ENCODE results near the gene CHCHD3.

Gene CHCHD3

GRCh38 chr7:132830941-132831340 lies 250.9 kb downstream of the CHCHD3 start:
- ATAC-seq (replicated peaks) (no peak), DNase-seq (no peak)
- peaks cover 4 to 5% of the 10 kb centered on the region in 2 donors for H3K4me1 Mint-ChIP-seq (ENCODE audit: low read depth in 2 of 2)
- H3K9me3 Mint-ChIP-seq: no peaks in the 10 kb centered on the region
- peaks cover under 1% of the 10 kb centered on the region for H3K36me3 Mint-ChIP-seq (ENCODE audit: insufficient read depth)
- H3K4me3 Mint-ChIP-seq: no peak overlapping the region
- no peak overlapping the region for H3K27ac Mint-ChIP-seq
- no peaks in the 10 kb centered on the region for H3K27me3 Mint-ChIP-seq

GRCh38 chr7:132828502-132828901 lies 253.4 kb downstream of the CHCHD3 start:
- ATAC-seq (replicated peaks): no peak
- H3K4me1 Mint-ChIP-seq (ENCODE audit: low read depth in 2 of 2): peaks cover 7 to 9% of the 10 kb centered on the region in 2 donors
- no peak overlapping the region for H3K27ac Mint-ChIP-seq
- no peak overlapping the region for H3K4me3 Mint-ChIP-seq
- DNase-seq: no peak
- H3K36me3 Mint-ChIP-seq (ENCODE audit: insufficient read depth): no peaks in the 10 kb centered on the region
- H3K9me3 Mint-ChIP-seq: no peaks in the 10 kb centered on the region
- no peaks in the 10 kb centered on the region for H3K27me3 Mint-ChIP-seq

- Mint-ChIP-seq H3K4me1 (ENCODE audit: low read depth in 2 of 2) (peaks cover 7 to 9% of the 10 kb centered on the region in 2 donors), H3K9me3 (no peaks in the 10 kb centered on the region), H3K36me3 (ENCODE audit: insufficient read depth) (no peaks in the 10 kb centered on the region), H3K4me3 (no peak overlapping the region), H3K27me3 (no peaks in the 10 kb centered on the region), H3K27ac (no peak overlapping the region)
- no peak for ATAC-seq (replicated peaks)
- DNase-seq: no peak
Measured at GRCh38 chr7:132825932-132826835, 255.7 kb downstream of the CHCHD3 start.

GRCh38 chr7:132825222-132825621 lies 256.7 kb downstream of the CHCHD3 start:
- H3K36me3 Mint-ChIP-seq (ENCODE audit: insufficient read depth): no peaks in the 10 kb centered on the region
- no peaks in the 10 kb centered on the region for H3K9me3 Mint-ChIP-seq
- H3K27ac Mint-ChIP-seq: no peak overlapping the region
- no peak overlapping the region for H3K4me3 Mint-ChIP-seq
- H3K4me1 Mint-ChIP-seq (ENCODE audit: low read depth in 2 of 2): peaks cover 7 to 9% of the 10 kb centered on the region in 2 donors
- H3K27me3 Mint-ChIP-seq: no peaks in the 10 kb centered on the region
- ATAC-seq (replicated peaks): no peak
- DNase-seq: no peak

- H3K4me1 Mint-ChIP-seq (ENCODE audit: low read depth in 2 of 2): peaks cover 4 to 6% of the 10 kb centered on the region in 2 donors
- no peak overlapping the region for H3K4me3 Mint-ChIP-seq
- ATAC-seq (replicated peaks): no peak
Measured at GRCh38 chr7:132819648-132820047, 262.2 kb downstream of the CHCHD3 start.

GRCh38 chr7:132817949-132818348 lies 263.9 kb downstream of the CHCHD3 start:
- Mint-ChIP-seq H3K4me3 (no peak overlapping the region), H3K4me1 (ENCODE audit: low read depth in 2 of 2) (peaks cover 4 to 5% of the 10 kb centered on the region in 2 donors), H3K36me3 (ENCODE audit: insufficient read depth) (no peaks in the 10 kb centered on the region), H3K27ac (no peak overlapping the region), H3K27me3 (no peaks in the 10 kb centered on the region), H3K9me3 (peaks cover 0 to 1% of the 10 kb centered on the region in 2 donors)
- no peak for DNase-seq
- ATAC-seq (replicated peaks): no peak

More at GRCh38 chr7:132819648-132820047, 262.2 kb downstream of the CHCHD3 start:
- Mint-ChIP-seq H3K27me3 (no peaks in the 10 kb centered on the region), H3K36me3 (ENCODE audit: insufficient read depth) (no peaks in the 10 kb centered on the region), H3K27ac (no peak overlapping the region), H3K9me3 (no peaks in the 10 kb centered on the region)
- no peak for DNase-seq

- H3K9me3 Mint-ChIP-seq: peaks cover 3 to 7% of the 10 kb centered on the region in 2 donors
- H3K27me3 Mint-ChIP-seq: no peaks in the 10 kb centered on the region
- peaks cover 8 to 13% of the 10 kb centered on the region in 2 donors for H3K4me1 Mint-ChIP-seq (ENCODE audit: low read depth in 2 of 2)
- DNase-seq (no peak), ATAC-seq (replicated peaks) (no peak)
- no peak overlapping the region for H3K4me3 Mint-ChIP-seq
- no peak overlapping the region for H3K27ac Mint-ChIP-seq
- no peaks in the 10 kb centered on the region for H3K36me3 Mint-ChIP-seq (ENCODE audit: insufficient read depth)
Measured at GRCh38 chr7:132815696-132816311, 266.1 kb downstream of the CHCHD3 start.

- Mint-ChIP-seq H3K27ac (no peak overlapping the region), H3K4me3 (no peak overlapping the region), H3K27me3 (no peaks in the 10 kb centered on the region), H3K36me3 (ENCODE audit: insufficient read depth) (no peaks in the 10 kb centered on the region), H3K9me3 (peaks cover 3 to 7% of the 10 kb centered on the region in 2 donors), H3K4me1 (ENCODE audit: low read depth in 2 of 2) (peaks cover 8 to 14% of the 10 kb centered on the region in 2 donors)
- ATAC-seq (replicated peaks) (no peak), DNase-seq (no peak)
Measured at GRCh38 chr7:132815130-132815529, 266.8 kb downstream of the CHCHD3 start.

GRCh38 chr7:132810561-132810960 lies 271.3 kb downstream of the CHCHD3 start:
- Mint-ChIP-seq H3K36me3 (ENCODE audit: insufficient read depth) (no peaks in the 10 kb centered on the region), H3K27ac (no peak overlapping the region), H3K4me3 (no peak overlapping the region), H3K9me3 (peaks cover 3 to 7% of the 10 kb centered on the region in 2 donors), H3K4me1 (ENCODE audit: low read depth in 2 of 2) (peaks cover 8 to 17% of the 10 kb centered on the region in 2 donors), H3K27me3 (no peaks in the 10 kb centered on the region)
- DNase-seq: no peak
- ATAC-seq (replicated peaks): no peak

- Mint-ChIP-seq H3K4me3 (no peak overlapping the region), H3K27me3 (no peaks in the 10 kb centered on the region), H3K36me3 (ENCODE audit: insufficient read depth) (no peaks in the 10 kb centered on the region), H3K4me1 (ENCODE audit: low read depth in 2 of 2) (peaks cover 6 to 12% of the 10 kb centered on the region in 2 donors), H3K9me3 (no peaks in the 10 kb centered on the region), H3K27ac (no peak overlapping the region)
- DNase-seq: no peak
- no peak for ATAC-seq (replicated peaks)
Measured at GRCh38 chr7:132806834-132807233, 275.1 kb downstream of the CHCHD3 start.

GRCh38 chr7:132805766-132806165 lies 276.1 kb downstream of the CHCHD3 start:
- DNase-seq (no peak), ATAC-seq (replicated peaks) (peak; percentile 47)
- peaks cover 6 to 8% of the 10 kb centered on the region in 2 donors for H3K4me1 Mint-ChIP-seq (ENCODE audit: low read depth in 2 of 2)

GRCh38 chr7:132804849-132805485 lies 276.9 kb downstream of the CHCHD3 start:
- H3K4me3 Mint-ChIP-seq: no peak overlapping the region
- no peaks in the 10 kb centered on the region for H3K9me3 Mint-ChIP-seq
- ATAC-seq (replicated peaks) (no peak), DNase-seq (no peak)
- H3K4me1 Mint-ChIP-seq (ENCODE audit: low read depth in 2 of 2): peaks cover 6 to 8% of the 10 kb centered on the region in 2 donors
- H3K27me3 Mint-ChIP-seq: no peaks in the 10 kb centered on the region
- no peaks in the 10 kb centered on the region for H3K36me3 Mint-ChIP-seq (ENCODE audit: insufficient read depth)
- no peak overlapping the region for H3K27ac Mint-ChIP-seq

More at GRCh38 chr7:132805766-132806165, 276.1 kb downstream of the CHCHD3 start:
- no peaks in the 10 kb centered on the region for H3K36me3 Mint-ChIP-seq (ENCODE audit: insufficient read depth)
- H3K4me3 Mint-ChIP-seq: no peak overlapping the region
- no peaks in the 10 kb centered on the region for H3K9me3 Mint-ChIP-seq
- H3K27ac Mint-ChIP-seq: no peak overlapping the region
- no peaks in the 10 kb centered on the region for H3K27me3 Mint-ChIP-seq

GRCh38 chr7:132800522-132800921 lies 281.4 kb downstream of the CHCHD3 start:
- Mint-ChIP-seq H3K9me3 (no peaks in the 10 kb centered on the region), H3K36me3 (ENCODE audit: insufficient read depth) (peaks cover 5% of the 10 kb centered on the region), H3K27ac (no peak overlapping the region), H3K4me3 (no peak overlapping the region), H3K27me3 (no peaks in the 10 kb centered on the region), H3K4me1 (ENCODE audit: low read depth in 2 of 2) (peaks cover 4 to 5% of the 10 kb centered on the region in 2 donors)
- ATAC-seq (replicated peaks) (no peak), DNase-seq (no peak)

Data from effector memory CD8-positive, alpha-beta T cell (primary cell).